Endothelial cell of umbilical vein (primary cell): ENCODE results near the gene CLCN2. TPM values are rescaled to one million over a fixed set of nuclear protein-coding genes. Genes with fewer than 3 reads are reported as not detected.

Source experiments
- BruUV-seq: library from RNA; stranded (reverse); fragments of 400-500 nt; replicated peaks from 2 replicates; lab custom pipeline; 2021; lab: Mats Ljungman, UMichigan
- CTCF ChIA-PET: fragments of 300-600, 350-600 bp; sonication (Branson Sonifier 250); formaldehyde crosslinking; loops from one replicate; lab custom pipeline; 2021; ENCODE audit warnings: antibody characterized with exemption, inconsistent platforms; lab: Charles Lee
- POLR2A ChIA-PET: fragments of 300-600, 350-600 bp; sonication (Branson Sonifier 250); formaldehyde crosslinking; loops from one replicate; lab custom pipeline; 2021; ENCODE audit warnings: antibody characterized with exemption, inconsistent platforms; lab: Charles Lee
- DNase-seq: peaks from one replicate; pipeline ENCODE4 v3.0.0-alpha.2; 2011; ENCODE audit warnings: low read depth, low spot score
- FAIRE-seq: peaks from 2 replicates; lab custom pipeline; 2011; peaks lifted over from hg19 to GRCh38; lab: Jason Lieb, UNC
- H2AFZ ChIP-seq: 2 replicates; pipeline ENCODE4 v1.6.0; 2012; ENCODE audit warnings: low read depth, low read length, control low read depth, inconsistent platforms
- H3K27ac ChIP-seq: 2 replicates; pipeline ENCODE4 v1.5.1; 2011; ENCODE audit warnings: low read depth, mild to moderate bottlenecking, control low read depth, low read length, moderate library complexity; ENCODE audit not compliant: insufficient read depth
- H3K27me3 ChIP-seq, 2 experiments: 2 replicates each; pipeline versions ENCODE4 v1.6.0 to v1.6.1; 2011; ENCODE audit warnings: low read length in 2 of 2, mixed read lengths in 1 of 2; ENCODE audit not compliant: control insufficient read depth in 2 of 2, insufficient read depth in 2 of 2
- H3K36me3 ChIP-seq, 2 experiments: 2 replicates in 1 of 2; 3 replicates in 1 of 2; pipeline ENCODE4 v1.5.1; 2011; ENCODE audit warnings: low read length in 2 of 2, mild to moderate bottlenecking in 1 of 2, moderate library complexity in 1 of 2; ENCODE audit not compliant: control insufficient read depth in 2 of 2, insufficient read depth in 2 of 2; ENCODE audit errors: extremely low read depth in 1 of 2
- H3K4me1 ChIP-seq: 3 replicates; pipeline ENCODE4 v1.5.1; 2011; ENCODE audit warnings: mild to moderate bottlenecking, low read length; ENCODE audit not compliant: control insufficient read depth, insufficient read depth; ENCODE audit errors: extremely low read depth
- H3K4me2 ChIP-seq: 2 replicates; pipeline ENCODE4 v1.6.1; 2011; ENCODE audit warnings: low read length, control low read depth, mixed read lengths; ENCODE audit not compliant: insufficient read depth
- H3K4me3 ChIP-seq, 3 experiments: fragments of 200-600 bp in 1 of 3; sonication (generic), shearing (Covaris generic) in 1 of 3; replicated peaks in 1 of 3; 2 replicates each; pipeline ENCODE4 v1.5.1; 2011 to 2016; ENCODE audit warnings: control low read depth in 3 of 3, low read length in 3 of 3, mild to moderate bottlenecking in 2 of 3, inconsistent platforms in 1 of 3, low read depth in 1 of 3, moderate library complexity in 1 of 3; ENCODE audit not compliant: insufficient read depth in 1 of 3
- H3K79me2 ChIP-seq: 2 replicates; pipeline ENCODE4 v1.6.0; 2012; ENCODE audit warnings: low read length, inconsistent platforms; ENCODE audit not compliant: control insufficient read depth, insufficient read depth
- H3K9ac ChIP-seq: replicated peaks from 2 replicates; pipeline ENCODE3; 2011; ENCODE audit warnings: low read length, control low read depth; ENCODE audit not compliant: insufficient read depth; ENCODE audit errors: extremely low read depth
- H3K9me1 ChIP-seq: replicated peaks from 3 replicates; pipeline ENCODE4 v1.6.0; 2011; ENCODE audit warnings: mild to moderate bottlenecking, low read length; ENCODE audit not compliant: control insufficient read depth, insufficient read depth; ENCODE audit errors: extremely low read depth
- H3K9me3 ChIP-seq: replicated peaks from 2 replicates; pipeline ENCODE4 v1.5.1; 2012; ENCODE audit warnings: low read length, inconsistent platforms; ENCODE audit not compliant: control insufficient read depth, insufficient read depth
- H4K20me1 ChIP-seq: replicated peaks from 2 replicates; pipeline ENCODE3; 2011; ENCODE audit warnings: mild to moderate bottlenecking, low read length; ENCODE audit not compliant: control insufficient read depth, insufficient read depth; ENCODE audit errors: extremely low read depth
- CTCF ChIP-seq, 2 donors: IDR thresholded peaks; 1 replicate in 1 of 2; 2 replicates in 1 of 2; pipeline ENCODE4 v1.5.1; 2011; ENCODE audit warnings: low read length in 2 of 2, mild to moderate bottlenecking in 2 of 2, moderate library complexity in 2 of 2, control low read depth in 1 of 2, inconsistent platforms in 1 of 2, low read depth in 1 of 2; ENCODE audit not compliant: insufficient read depth in 1 of 2; ENCODE audit errors: extremely low read depth in 1 of 2
- EZH2 ChIP-seq: IDR thresholded peaks from 2 replicates; pipeline ENCODE4 v1.6.1; 2012; ENCODE audit warnings: borderline replicate concordance, low read depth, mild to moderate bottlenecking, moderate library complexity, low read length, inconsistent platforms; ENCODE audit not compliant: severe bottlenecking
- FOS ChIP-seq: IDR thresholded peaks from 2 replicates; pipeline ENCODE4 v1.6.1; 2011; ENCODE audit warnings: mild to moderate bottlenecking, low read length, moderate library complexity, borderline replicate concordance; ENCODE audit not compliant: insufficient read depth
- GATA2 ChIP-seq: IDR thresholded peaks from 2 replicates; pipeline ENCODE4 v1.7.0; 2011; ENCODE audit warnings: low read depth, mild to moderate bottlenecking, moderate library complexity, mixed read lengths, low read length; ENCODE audit not compliant: insufficient read length, insufficient read depth
- JUN ChIP-seq: IDR thresholded peaks from 2 replicates; pipeline ENCODE4 v1.6.1; 2011; ENCODE audit warnings: borderline replicate concordance, low read depth; ENCODE audit not compliant: insufficient read length, insufficient read depth
- MAX ChIP-seq: IDR thresholded peaks from 2 replicates; pipeline ENCODE4 v1.6.1; 2011; ENCODE audit not compliant: insufficient read depth, insufficient read length
- POLR2A ChIP-seq: IDR thresholded peaks from 2 replicates; pipeline ENCODE4 v1.6.1; 2012; ENCODE audit warnings: low read depth, mild to moderate bottlenecking, control low read depth, low read length
- POLR2AphosphoS5 ChIP-seq: IDR thresholded peaks from 2 replicates; pipeline ENCODE4 v1.6.1; 2012; ENCODE audit warnings: low read depth, mild to moderate bottlenecking, control low read depth, low read length, moderate library complexity; ENCODE audit not compliant: insufficient read depth
- dilution Hi-C: fragments of 300-500 bp; cut with MboI; formaldehyde crosslinking; loops from one replicate; pipeline ENCODE4 v1.15.0; 2019; ENCODE audit warnings: low sequenced_read_pairs; ENCODE audit not compliant: extremely low pct_ligation_motif_present
- intact Hi-C: fragments of 100-400 bp; cut with micrococcal nuclease; formaldehyde crosslinking; loops from one replicate; pipeline ENCODE4 v1.10.0; 2022
- polyA plus RNA-seq, 4 experiments: library from polyadenylated mRNA; depleted of rRNA in 3 of 4; stranded (reverse) in 3 of 4; unstranded in 1 of 4; fragments of >200 nt; gene quantifications; 2 replicates each; pipeline versions ENCODE4 v1.2.1 to v1.2.3, GENCODE V29; 2011 to 2012; ENCODE audit warnings: missing spikeins in 1 of 4
- total RNA-seq: library from RNA; stranded (reverse); gene quantifications from 2 replicates; pipeline ENCODE4 v1.2.3, GENCODE V29; 2021

Gene CLCN2
- total and polyA plus RNA-seq, 2 donors (not counting 3 experiments of a cell fraction or from before 2014, with no cell fraction given): 3.5 to 6.5 TPM

GRCh38 chr3:184373422-184373821 is 12.0 kb upstream of the CLCN2 start:
- FAIRE-seq (no peak), DNase-seq (no peak)
- TF ChIP-seq FOS (no peak), GATA2 (no peak), POLR2A (no peak), MAX (no peak), EZH2 (no peak), POLR2AphosphoS5 (no peak), JUN (no peak), CTCF (IDR thresholded peaks at IDR 0.05; ENCODE audit: extremely low read depth in 1 of 2, insufficient read depth in 1 of 2, low read depth in 1 of 2, low read length in 2 of 2) (no peak)
- Histone ChIP-seq H3K4me3 (no peak overlapping the region), H3K4me1 (peaks cover 25% of the 10 kb centered on the region), H4K20me1 (no peaks in the 10 kb centered on the region), H3K27ac (no peak overlapping the region), H3K79me2 (no peaks in the 10 kb centered on the region), H3K9me3 (no peaks in the 10 kb centered on the region), H3K4me2 (no peak overlapping the region), H3K9ac (no peak overlapping the region), H3K27me3 (peaks cover 17% of the 10 kb centered on the region in 2 experiments), H3K9me1 (no peaks in the 10 kb centered on the region), H3K36me3 (no peaks in the 10 kb centered on the region), H2AFZ (no peak overlapping the region)
- BruUV-seq: no TSS peak
- POLR2A ChIA-PET: no interaction called here
- dilution Hi-C loops (no loop called here), intact Hi-C loops (loop anchor here (10.0 kb wide), 1 partner anchor 401 kb away; no protein-coding TSS in a partner anchor)
- CTCF ChIA-PET: interaction anchor here (0.7 to 10.1 kb wide), 9 partner anchors 10 to 188 kb away, joined by 3 to 266 read pairs (median 52); partner anchors contain the start of gene EPHB3
